Superior temporal gyrus (tissue), 1 donor: ENCODE measurements around the gene HS6ST3.

Experiments used
- DNase-seq: peaks from one replicate; pipeline ENCODE4 v3.0.0-alpha.2; 2016; ENCODE audit errors: extremely low spot score

The HS6ST3 gene

DNA sequence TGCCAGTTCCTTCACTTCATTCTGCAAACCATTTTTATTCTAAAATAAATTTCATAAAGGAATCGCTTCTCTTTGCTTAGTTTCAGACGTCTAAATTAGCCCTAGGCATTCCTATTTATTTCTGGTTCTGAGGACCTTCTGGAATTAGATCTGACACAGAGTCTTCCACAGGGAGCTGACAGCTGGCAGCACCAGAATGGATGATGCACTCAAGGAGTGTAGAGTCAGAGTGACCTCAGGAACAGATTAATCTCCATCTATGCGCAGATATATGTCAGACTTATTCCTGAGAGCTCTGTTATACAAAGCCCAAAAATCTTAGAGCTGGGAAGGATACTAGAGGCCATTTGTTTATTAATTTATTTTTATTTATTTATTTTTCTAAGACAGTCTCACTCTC, 450.8 kb downstream of the HS6ST3 start:
- DNase-seq: no peak

DNA sequence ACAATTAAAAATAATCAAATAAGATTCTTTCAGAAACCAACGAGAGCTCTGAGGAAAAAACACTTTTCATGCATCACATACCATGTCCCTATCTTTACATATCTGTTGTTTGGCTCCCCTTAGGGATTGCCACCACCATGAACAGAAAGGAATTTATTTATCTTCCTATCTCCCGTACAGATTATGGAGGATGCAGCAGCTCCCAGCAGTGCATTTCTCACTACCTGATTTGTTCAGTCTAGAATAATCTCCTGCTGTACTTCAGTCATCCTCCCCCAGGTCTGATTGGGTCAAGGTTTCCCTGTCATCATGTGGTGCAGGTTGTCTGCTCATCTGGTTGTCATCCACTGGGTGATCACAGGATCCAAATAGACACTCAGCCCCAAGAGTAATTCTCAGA, 453.1 kb downstream of the HS6ST3 start:
- DNase-seq: no peak

DNA sequence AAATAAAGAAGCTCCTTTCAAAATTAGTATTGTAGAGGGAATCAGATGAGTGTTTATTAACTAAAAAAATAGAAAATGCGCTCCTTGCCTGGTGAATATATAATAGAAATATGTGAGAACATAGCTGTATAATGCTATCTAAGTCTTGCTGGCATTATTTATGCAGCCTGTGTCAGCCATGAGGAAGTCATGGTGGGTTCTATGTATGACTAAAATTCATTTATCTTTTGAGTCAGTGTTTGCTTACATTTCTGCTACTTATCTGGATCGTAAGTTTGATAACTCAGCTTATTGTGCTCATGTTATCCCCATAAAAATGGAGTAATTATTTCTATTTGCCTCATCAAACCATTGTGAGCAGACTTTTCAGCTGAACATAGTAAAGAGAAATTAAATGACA, 455.1 kb downstream of the HS6ST3 start:
- no peak for DNase-seq

DNA sequence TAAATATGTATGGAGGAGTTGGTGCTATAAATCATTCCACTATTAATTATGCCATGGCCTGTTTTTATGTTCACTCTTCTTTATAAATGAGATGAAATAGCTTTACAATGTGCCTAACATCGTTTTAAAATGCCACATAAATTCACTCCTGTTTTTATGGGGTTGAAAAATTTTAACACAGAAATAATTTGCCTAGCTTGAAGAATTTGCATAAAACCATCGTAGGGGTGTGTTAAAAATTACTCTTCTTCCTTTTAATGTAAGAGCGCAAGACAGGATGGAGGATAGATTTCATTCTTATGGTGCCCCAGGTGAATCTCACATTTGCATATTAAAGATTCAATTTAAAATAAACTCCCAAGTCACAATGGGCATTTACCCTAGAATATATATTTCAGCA, 456.6 kb downstream of the HS6ST3 start:
- DNase-seq: no peak

DNA sequence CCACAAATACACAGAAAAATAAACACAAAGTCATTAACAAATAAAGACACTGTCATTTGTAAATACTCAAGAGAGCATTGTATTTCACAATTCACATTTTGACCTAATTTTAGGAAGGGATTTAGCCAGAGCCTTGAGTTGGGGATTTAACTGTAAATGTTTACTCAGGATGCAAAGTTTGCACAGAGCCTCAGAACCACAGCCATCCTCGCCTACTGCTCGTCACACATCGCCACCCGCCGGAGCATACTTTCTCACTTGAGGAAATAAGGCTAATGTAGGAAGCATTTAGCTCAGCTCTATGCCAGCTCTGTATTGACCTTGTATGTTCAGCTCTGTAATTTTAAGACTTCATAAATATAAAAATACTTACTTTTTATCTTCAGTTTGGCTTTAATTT, 461.6 kb downstream of the HS6ST3 start:
- DNase-seq: no peak

DNA sequence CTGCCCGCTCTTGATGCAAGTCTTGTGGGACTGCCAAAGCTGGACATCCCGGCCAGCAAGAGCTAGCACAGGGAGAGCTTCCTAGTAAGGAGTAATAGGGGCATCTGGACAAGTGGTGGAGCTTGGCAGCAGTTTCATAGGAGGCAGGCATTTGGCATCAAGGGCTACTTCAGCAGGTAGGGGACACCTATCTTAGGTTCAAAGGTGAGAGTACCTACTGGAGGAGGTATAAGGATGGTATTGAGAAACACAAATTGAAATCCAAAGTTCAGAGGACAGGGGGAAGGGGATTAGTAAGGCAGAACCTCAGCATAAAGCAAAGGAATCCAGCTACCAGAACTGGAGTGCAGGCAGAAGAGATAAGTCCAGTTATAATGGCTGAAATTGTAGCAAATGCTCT, 462.7 kb downstream of the HS6ST3 start:
- DNase-seq: no peak

DNA sequence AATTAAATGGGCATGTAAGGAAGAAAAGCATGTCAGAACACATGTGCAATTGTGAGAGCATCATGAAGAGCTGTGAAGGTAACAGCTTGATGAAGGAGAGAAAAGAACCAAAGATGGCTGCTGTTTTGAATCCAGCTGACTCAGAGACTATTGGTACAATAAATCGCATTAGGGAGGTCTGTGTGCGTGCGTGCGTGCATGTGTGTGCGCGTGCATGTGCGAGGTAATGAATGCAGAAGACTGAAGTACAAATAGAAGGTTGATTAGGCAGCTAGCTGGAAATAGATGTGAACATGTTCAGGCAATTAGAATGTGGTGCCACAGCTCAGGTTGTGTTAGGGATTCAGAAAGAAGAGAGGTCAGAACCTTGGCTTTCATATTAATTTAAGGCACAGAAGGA, 463.9 kb downstream of the HS6ST3 start:
- no peak for DNase-seq

DNA sequence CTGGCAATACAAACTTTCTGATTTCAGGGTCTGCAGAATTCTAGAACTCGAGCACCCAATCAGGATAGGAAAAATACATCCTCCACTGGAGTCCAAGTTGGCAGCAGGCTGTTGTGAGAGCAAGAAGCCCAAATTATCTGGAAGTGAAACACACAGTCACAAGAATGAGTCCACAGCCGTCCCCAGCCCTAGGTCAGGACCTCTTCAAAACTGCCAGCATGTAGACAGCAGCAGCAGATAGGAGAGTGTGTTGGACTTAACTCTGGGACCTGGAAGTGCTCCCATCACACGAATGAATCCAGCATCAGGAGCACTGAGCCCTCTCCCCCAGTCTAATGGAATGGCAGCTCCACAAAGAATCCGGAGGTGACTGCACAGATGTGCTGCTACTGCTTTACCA, 483.7 kb downstream of the HS6ST3 start:
- DNase-seq: no peak

DNA sequence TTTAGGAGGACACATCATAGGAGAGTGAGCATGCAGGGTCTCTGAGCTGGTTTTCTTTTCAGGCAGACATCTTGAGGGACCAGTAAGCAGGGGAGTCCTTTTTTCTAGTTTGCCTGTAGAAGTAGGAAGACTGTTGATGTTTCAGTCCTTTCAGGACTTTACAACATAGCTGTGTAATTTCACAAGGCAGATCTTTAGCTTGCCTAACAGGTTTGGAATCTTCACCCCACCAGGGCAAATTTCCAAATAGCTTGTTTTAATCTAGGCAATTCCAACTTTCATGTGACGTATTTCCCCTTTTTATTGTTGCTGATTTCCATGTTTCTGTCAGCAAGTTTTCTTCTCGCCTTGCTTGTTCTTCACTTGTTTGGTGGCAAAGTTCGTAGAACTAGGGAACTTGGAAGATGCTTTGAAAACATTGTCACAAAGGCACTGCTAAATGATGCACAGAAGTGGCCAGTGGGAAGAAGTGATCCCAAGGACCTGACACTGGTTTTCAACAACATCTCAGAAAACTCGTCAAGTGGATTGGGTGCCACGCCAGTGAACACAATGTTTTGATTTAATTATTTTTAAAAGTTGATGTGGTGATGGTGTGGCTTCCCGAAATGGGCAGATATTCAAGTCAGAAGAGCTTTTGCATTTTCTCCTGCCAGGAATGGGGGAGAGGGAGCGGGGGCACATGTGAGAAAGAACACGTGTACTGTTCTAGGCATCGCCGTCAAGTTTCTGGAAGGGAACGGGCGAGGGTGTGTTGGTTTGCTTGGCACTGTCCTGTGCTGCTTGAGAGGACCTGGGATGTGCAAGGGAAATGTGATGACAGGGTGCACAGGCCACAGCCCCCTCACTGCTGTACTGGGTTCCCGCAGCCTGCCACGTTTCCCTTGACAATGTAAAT, 485.8 kb downstream of the HS6ST3 start:
- no peak for DNase-seq

DNA sequence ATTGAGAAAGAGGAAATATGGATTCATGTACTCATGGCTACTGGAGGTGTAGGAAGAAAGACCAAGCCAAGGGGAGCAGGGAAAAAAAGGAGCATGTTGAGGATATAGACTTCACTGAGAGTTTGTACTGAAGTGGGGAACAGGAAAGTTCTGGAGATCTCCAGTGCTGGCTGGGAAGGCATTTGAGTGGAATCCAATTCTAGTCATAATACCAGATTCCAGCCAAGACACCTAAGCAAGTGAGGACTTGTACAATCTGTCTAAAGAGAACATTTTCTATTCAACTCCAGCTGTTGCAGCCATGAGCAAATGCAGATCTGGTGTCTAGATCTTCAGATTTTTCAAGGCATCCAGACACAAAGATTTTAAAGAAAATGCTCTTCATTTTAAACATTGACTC, 491.8 kb downstream of the HS6ST3 start:
- DNase-seq: peak; percentile 70

DNA sequence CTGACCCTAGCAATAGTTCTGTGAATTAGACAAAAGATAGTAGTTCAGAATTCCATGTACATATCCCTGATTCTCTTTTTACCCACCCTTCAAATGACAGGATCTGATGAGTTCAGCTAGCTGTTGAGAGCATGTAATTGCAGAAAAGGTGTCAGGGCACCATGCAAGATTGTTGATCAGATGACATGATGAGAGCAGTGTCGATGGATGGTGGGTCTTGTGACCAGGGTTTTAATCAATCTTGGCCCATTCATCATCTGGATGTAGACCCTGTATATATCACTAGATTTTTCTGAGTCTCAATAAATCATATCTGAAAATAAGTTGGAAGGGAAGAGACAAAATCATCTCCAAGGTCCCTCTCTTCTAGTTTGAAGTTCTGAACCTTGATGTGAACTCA, 525.3 kb downstream of the HS6ST3 start:
- DNase-seq: no peak

DNA sequence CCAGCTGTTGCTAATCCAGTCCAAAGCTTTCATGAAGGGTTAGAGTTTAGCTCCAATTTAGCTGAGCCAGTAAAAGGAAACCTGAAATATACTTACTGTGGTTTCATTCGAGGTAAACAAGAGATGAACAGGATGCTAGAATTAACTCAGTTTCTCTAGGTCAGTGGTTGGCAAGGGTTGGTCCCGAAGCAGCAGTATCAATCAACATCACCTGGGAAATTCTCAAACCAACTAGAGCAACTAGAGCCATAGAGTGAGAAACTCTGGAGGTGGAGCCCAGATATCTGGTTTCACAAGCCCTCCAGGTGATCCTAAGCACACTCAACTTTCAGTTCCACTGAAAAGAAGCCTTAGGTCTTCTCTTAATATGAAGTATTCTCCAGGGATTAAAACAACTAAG, 527.6 kb downstream of the HS6ST3 start:
- DNase-seq: no peak

DNA sequence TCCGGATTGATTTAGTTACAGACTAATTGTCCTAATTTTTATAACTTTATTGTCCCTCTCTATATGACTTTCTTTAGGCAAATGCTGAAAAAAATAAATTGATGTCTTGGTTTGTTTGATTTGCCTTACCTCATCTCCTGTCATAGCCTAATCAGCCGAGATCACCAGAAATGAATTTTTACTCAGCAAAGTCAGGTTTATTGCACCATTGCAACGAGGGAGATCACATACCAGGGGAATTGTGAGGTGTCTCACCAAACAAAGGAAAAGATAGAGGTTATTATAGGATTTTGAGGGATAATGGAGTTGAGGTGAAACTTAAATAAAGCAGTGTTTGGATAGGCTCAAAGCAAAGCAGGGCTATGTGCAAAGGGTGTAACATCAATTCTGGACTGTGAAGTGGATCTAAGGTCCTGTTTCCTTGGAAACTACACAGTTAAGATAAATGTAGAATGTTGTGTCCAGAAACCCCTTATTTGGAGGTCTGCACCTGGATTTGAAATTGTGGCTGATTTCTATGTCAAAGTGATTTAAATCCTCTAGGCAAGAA, 531.8 kb downstream of the HS6ST3 start:
- no peak for DNase-seq

DNA sequence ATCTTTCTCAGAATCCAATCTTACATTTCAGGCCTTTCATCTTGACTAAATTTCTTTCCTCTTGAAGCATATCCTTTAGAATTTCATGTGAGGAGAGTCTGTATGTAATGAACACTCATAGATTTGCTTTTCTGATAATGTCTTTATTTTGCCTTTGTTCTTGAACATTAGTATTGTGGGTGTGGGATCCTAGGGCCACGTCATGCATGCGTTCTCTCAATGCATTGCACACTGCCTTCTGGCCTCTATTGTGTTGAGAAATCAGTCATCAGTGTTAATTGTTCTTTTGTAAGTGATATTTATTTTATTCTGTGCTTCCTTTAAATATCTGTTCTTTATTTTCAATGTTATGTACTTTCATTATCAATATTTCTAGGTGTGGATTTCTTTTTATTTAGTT, 539.4 kb downstream of the HS6ST3 start:
- DNase-seq: no peak

DNA sequence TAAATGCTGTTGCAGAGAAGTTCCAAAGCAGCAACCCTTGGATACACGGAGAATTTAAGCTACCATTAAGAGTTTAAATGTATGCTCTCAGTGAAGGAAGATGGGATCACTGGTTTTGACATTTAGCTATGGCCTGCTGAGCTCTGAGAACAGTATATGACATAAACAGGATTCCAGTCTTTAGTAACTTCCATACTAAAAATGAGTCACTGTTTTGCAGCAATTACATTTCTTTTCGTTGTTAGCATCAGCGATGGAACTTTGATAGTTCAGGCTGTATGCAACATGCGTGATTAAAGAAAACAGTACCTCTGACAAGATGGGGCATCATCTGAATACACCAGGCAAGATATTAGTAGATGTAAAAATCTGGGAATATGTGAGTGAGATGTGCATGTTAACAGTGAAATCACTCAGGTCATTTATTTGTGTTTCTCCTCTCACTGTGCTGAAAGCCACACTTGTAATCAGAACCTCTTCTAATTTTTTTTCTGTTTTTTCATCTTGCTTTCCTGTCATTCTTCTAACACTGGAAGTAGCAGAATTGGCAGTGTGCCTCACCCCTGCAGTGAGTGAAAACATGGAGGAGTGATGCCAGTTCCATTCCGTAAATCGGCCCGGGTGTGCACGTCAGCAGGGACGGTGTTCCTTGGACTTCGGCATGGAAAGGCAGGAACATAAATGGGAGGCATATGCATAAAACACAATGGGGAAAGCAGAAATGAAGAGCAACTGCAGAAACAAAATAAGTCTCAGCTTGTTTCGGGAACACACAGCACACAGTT, 542.8 kb downstream of the HS6ST3 start:
- DNase-seq: peak; percentile 15

DNA sequence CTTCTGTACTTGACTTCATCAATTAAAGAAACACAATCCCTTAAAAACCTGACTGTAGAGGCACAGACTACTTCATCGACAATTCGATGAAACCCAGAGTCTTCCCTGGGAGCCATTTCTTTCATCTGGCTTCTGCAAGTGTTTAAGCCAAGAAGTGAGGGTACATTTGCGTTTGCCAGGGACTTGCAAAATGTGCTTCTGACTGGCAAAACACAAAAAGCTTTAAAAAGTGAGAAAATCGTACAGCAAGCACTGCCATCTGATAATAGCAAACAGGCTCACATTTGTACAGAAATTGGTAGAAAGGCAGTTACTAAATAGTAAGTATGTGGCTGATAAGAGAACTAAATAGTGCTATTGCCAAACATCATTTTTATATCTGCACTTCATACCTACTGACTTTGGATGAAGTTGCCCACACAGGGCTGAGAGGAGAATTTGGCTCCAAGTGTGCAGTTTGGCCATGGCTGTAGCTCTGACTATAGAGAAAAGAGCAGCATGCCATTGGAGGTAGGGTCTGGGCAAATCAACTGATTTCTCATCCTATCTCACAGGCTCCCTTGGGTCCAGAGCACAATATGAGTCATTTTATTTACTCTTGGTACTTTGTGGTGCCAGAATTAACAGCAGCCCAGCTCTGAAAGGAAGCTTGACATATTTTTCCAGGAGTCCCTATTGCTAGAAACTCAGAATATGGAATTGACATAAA, 546.2 kb downstream of the HS6ST3 start:
- DNase-seq: peak; percentile 22

DNA sequence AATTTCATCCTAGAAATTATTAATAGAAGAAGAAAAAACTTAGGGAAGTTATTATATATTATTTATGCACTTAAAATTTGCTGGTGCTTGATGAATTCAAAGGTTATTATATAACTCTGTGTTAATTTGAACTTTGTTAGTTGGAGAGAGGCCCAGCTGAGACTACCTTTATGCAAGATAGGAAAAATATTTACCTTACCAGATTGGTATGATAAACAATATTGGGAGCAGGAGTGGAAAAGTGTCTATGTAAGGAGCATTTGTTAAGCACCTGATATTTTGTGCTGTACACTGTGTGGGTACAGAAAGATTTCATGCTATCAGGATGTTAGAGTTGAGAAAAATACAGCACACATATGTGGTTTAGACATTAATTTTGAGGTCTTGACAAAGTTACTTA, 547.1 kb downstream of the HS6ST3 start:
- no peak for DNase-seq

DNA sequence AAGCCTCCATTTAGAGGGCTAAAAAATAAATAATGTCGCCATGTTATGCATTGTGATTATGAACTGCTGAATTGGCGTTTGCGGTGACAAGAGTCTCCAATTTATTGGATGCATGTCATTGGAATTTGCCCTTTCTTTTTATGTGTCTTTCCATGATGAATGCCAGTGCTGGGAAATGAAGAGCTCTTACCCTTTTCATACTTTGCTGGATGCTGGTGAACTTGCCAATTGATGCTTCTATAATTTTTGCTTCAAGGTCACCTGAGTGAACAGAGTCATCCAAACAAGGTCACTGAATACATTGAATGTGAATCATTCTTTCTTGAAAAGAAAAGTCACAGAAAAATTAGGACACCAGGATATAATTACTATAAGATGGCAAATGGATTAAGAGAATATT, 556.2 kb downstream of the HS6ST3 start:
- no peak for DNase-seq

DNA sequence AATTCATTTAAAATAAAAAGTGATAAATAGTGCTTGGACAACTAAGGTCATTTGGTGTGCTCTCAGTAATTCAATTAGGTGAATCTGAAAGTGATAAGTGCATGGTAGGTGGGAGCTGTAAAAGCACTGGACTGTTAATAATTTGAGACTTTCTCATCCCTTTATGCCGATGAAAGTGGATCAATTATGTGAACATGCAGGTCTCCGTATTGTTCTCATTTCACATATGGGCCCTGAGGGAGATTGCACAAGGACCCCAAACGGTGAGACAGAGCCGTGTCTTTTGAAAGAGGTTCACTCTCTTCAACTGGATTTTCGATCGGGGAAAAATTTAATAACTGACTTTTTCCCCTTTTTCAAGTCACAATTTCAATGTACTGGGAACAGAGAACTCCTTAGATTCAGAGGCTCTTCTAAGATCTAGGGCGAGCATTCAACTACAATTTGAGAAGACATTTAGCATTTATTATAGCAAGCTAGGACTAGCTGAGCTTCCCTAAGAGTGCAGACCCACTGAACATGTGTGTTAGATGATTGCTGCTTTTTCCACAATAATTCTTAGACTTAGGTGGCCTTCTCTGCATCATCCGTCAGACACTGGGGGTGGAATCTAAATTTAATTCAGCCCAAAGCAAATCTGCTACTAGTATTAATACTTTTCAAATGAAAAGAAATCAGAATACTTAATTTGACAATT, 556.8 kb downstream of the HS6ST3 start:
- DNase-seq: no peak

DNA sequence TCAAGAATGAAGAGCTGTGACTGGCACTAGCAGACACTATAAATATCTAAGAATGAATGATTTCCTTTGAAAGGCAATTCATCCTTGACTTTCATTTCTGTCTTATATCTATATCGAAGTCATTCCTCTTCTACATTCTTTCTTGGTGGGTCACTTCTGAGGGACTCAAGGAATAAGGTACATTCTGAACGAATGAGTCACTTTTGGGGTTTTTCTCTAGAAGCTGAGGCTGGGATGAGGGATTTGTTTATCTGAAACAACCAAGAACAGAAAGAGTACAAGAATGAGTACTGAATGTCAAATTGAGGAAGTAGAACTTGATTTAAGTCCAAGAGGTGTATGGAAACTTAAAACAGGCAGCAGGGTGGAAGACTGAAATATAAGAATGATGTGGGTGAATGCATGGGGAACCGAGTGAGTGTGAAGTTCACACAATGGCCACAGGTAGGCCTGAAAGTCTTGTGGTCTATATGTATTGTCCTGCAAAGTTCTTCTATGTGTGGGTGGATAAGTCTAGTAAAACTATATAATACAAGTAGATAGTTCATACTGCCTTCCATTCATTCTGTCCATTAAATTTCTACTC, 560.5 kb downstream of the HS6ST3 start:
- DNase-seq: no peak

DNA sequence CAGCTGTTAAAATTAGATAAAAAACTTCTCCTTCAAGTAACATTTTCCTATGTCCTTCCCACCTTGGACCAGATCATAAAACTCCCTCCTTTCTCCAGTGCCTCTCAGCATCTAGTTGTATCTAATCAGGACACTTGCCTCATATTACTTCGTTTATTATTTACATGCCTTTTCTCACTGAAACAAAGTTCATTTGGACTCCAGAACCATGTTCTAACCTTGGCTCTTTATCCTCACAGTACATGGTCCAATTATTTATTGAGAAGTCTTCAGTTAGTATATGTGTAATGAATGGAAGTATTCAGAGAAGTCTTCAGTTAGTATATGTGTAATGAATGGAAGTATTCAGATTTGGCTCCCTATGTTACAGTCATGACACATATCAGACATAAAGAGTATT, 561.7 kb downstream of the HS6ST3 start:
- DNase-seq: no peak
